Stimulated activated effector memory CD8-positive, alpha-beta T cell treated with anti-CD3 and anti-CD28 coated beads, Interleukin-12 subunit alpha, Interleukin-12 subunit beta, amount 100 ng/mL, for 72 hours (primary cell): ENCODE measurements around the gene TNS1.
A peak's percentile ranks its signal among the peaks of the same experiment; 100 is the strongest.

Experiments used
- ATAC-seq: fragments of 150-1000 bp; cut with Tn5 transposase; 2 replicates; pipeline ENCODE4 v1.10.0; 2021
- DNase-seq, 2 donors: peaks; one replicate each; pipeline ENCODE4 v3.0.0; 2021 to 2022; ENCODE audit warnings: low spot score in 2 of 2
- H3K27ac Mint-ChIP-seq: one replicate; pipeline ENCODE4 v1.8.0; 2022; ENCODE audit warnings: mild to moderate bottlenecking, mixed read lengths
- H3K36me3 Mint-ChIP-seq: one replicate; pipeline ENCODE4 v1.8.0; 2022; ENCODE audit warnings: mild to moderate bottlenecking, mixed read lengths
- H3K4me1 Mint-ChIP-seq: one replicate; pipeline ENCODE4 v1.8.0; 2022; ENCODE audit warnings: mixed read lengths
- H3K4me3 Mint-ChIP-seq: one replicate; pipeline ENCODE4 v1.8.0; 2022; ENCODE audit warnings: mild to moderate bottlenecking, mixed read lengths
- H3K9me3 Mint-ChIP-seq: one replicate; pipeline ENCODE4 v1.8.0; 2022; ENCODE audit warnings: mixed read lengths

Gene TNS1

GRCh38 chr2:217799563-217800432 is 203.0 kb downstream of the TNS1 start:
- no peak for ATAC-seq
- DNase-seq: no peak
- H3K4me3 Mint-ChIP-seq: no peak overlapping the region
- no peaks in the 10 kb centered on the region for H3K9me3 Mint-ChIP-seq
- no peak overlapping the region for H3K27ac Mint-ChIP-seq
- H3K4me1 Mint-ChIP-seq: no peaks in the 10 kb centered on the region
- H3K36me3 Mint-ChIP-seq: no peaks in the 10 kb centered on the region

GRCh38 chr2:217798743-217799562 is 203.8 kb downstream of the TNS1 start:
- Mint-ChIP-seq H3K36me3 (no peaks in the 10 kb centered on the region), H3K9me3 (no peaks in the 10 kb centered on the region), H3K4me3 (no peak overlapping the region), H3K27ac (no peak overlapping the region), H3K4me1 (no peaks in the 10 kb centered on the region)
- ATAC-seq (no peak), DNase-seq (no peak)

- H3K4me3 Mint-ChIP-seq: no peak overlapping the region
- no peaks in the 10 kb centered on the region for H3K4me1 Mint-ChIP-seq
- H3K36me3 Mint-ChIP-seq: no peaks in the 10 kb centered on the region
- DNase-seq (no peak), ATAC-seq (no peak)
- no peak overlapping the region for H3K27ac Mint-ChIP-seq
- no peaks in the 10 kb centered on the region for H3K9me3 Mint-ChIP-seq
Observed at GRCh38 chr2:217798191-217798590, 204.6 kb downstream of the TNS1 start.

- ATAC-seq (peak; percentile 12), DNase-seq (no peak)
Observed at GRCh38 chr2:217797661-217798069, 205.1 kb downstream of the TNS1 start.

GRCh38 chr2:217797165-217797564 is 205.6 kb downstream of the TNS1 start:
- DNase-seq: no peak
- Mint-ChIP-seq H3K4me1 (no peaks in the 10 kb centered on the region), H3K27ac (no peak overlapping the region), H3K36me3 (no peaks in the 10 kb centered on the region), H3K4me3 (no peak overlapping the region), H3K9me3 (no peaks in the 10 kb centered on the region)
- peak; percentile 14 for ATAC-seq

More at GRCh38 chr2:217797661-217798069, 205.1 kb downstream of the TNS1 start:
- Mint-ChIP-seq H3K4me3 (no peak overlapping the region), H3K36me3 (no peaks in the 10 kb centered on the region), H3K27ac (no peak overlapping the region), H3K9me3 (no peaks in the 10 kb centered on the region), H3K4me1 (no peaks in the 10 kb centered on the region)

GRCh38 chr2:217795706-217796465 is 206.9 kb downstream of the TNS1 start:
- DNase-seq: no peak
- peaks cover under 1% of the 10 kb centered on the region for H3K4me1 Mint-ChIP-seq

GRCh38 chr2:217795067-217795466 is 207.7 kb downstream of the TNS1 start:
- H3K9me3 Mint-ChIP-seq: no peaks in the 10 kb centered on the region
- H3K4me3 Mint-ChIP-seq: no peak overlapping the region
- no peak for DNase-seq
- H3K27ac Mint-ChIP-seq: no peak overlapping the region
- ATAC-seq: no peak
- H3K36me3 Mint-ChIP-seq: no peaks in the 10 kb centered on the region
- H3K4me1 Mint-ChIP-seq: peaks cover 7% of the 10 kb centered on the region

More at GRCh38 chr2:217795706-217796465, 206.9 kb downstream of the TNS1 start:
- no peak overlapping the region for H3K4me3 Mint-ChIP-seq
- no peaks in the 10 kb centered on the region for H3K36me3 Mint-ChIP-seq
- no peaks in the 10 kb centered on the region for H3K9me3 Mint-ChIP-seq
- no peak overlapping the region for H3K27ac Mint-ChIP-seq
- no peak for ATAC-seq

- Mint-ChIP-seq H3K4me3 (no peak overlapping the region), H3K4me1 (peaks cover 7% of the 10 kb centered on the region), H3K36me3 (no peaks in the 10 kb centered on the region), H3K27ac (no peak overlapping the region), H3K9me3 (no peaks in the 10 kb centered on the region)
- DNase-seq (no peak), ATAC-seq (no peak)
Observed at GRCh38 chr2:217794133-217794986, 208.4 kb downstream of the TNS1 start.

- no peak overlapping the region for H3K27ac Mint-ChIP-seq
- no peaks in the 10 kb centered on the region for H3K36me3 Mint-ChIP-seq
- H3K9me3 Mint-ChIP-seq: no peaks in the 10 kb centered on the region
- peaks cover 8% of the 10 kb centered on the region for H3K4me1 Mint-ChIP-seq
- DNase-seq (peak in 1 of 2 donors; percentile 23), ATAC-seq (no peak)
- H3K4me3 Mint-ChIP-seq: no peak overlapping the region
Observed at GRCh38 chr2:217793566-217794132, 209.1 kb downstream of the TNS1 start.

GRCh38 chr2:217792626-217793527 is 209.9 kb downstream of the TNS1 start:
- Mint-ChIP-seq H3K4me1 (peaks cover 13% of the 10 kb centered on the region), H3K9me3 (no peaks in the 10 kb centered on the region), H3K27ac (no peak overlapping the region), H3K36me3 (no peaks in the 10 kb centered on the region), H3K4me3 (no peak overlapping the region)
- ATAC-seq (no peak), DNase-seq (peak in 1 of 2 donors; percentile 32)

- no peak overlapping the region for H3K4me3 Mint-ChIP-seq
- no peak for DNase-seq
- no peaks in the 10 kb centered on the region for H3K36me3 Mint-ChIP-seq
- no peak for ATAC-seq
- H3K9me3 Mint-ChIP-seq: no peaks in the 10 kb centered on the region
- no peak overlapping the region for H3K27ac Mint-ChIP-seq
- H3K4me1 Mint-ChIP-seq: peaks cover 13% of the 10 kb centered on the region
Observed at GRCh38 chr2:217791551-217791950, 211.2 kb downstream of the TNS1 start.

GRCh38 chr2:217790681-217791392 is 212.0 kb downstream of the TNS1 start:
- Mint-ChIP-seq H3K27ac (no peak overlapping the region), H3K4me1 (peaks cover 16% of the 10 kb centered on the region), H3K4me3 (peak overlapping the region; percentile 68), H3K36me3 (no peaks in the 10 kb centered on the region), H3K9me3 (no peaks in the 10 kb centered on the region)
- peak in 1 of 2 donors; percentile 47 for DNase-seq
- peak; percentile 27 for ATAC-seq

GRCh38 chr2:217790195-217790594 is 212.6 kb downstream of the TNS1 start:
- ATAC-seq (peak; percentile 66), DNase-seq (peak in 1 of 2 donors; percentile 50)
- H3K4me3 Mint-ChIP-seq: peak overlapping the region; percentile 68
- peaks cover 23% of the 10 kb centered on the region for H3K4me1 Mint-ChIP-seq
- no peaks in the 10 kb centered on the region for H3K36me3 Mint-ChIP-seq
- H3K27ac Mint-ChIP-seq: no peak overlapping the region
- H3K9me3 Mint-ChIP-seq: no peaks in the 10 kb centered on the region
